Liver (tissue), 9 donors: Measurements from ENCODE around the gene POLR3GL. TPM values are rescaled to one million over a fixed set of nuclear protein-coding genes. Genes with fewer than 3 reads are reported as not detected.
A peak's percentile ranks its signal among the peaks of the same experiment; 100 is the strongest.

Experiments
- DNase-seq: peaks from one replicate; pipeline ENCODE4 v3.0.0-alpha.2; 2017; ENCODE audit warnings: low spot score
- H3K27ac ChIP-seq, 2 donors: one replicate each; pipeline ENCODE4 v1.7.0; 2013; ENCODE audit warnings: inconsistent platforms in 2 of 2, low read length in 2 of 2, control low read depth in 1 of 2, low read depth in 1 of 2, mild to moderate bottlenecking in 1 of 2
- H3K27me3 ChIP-seq, 4 donors: one replicate each; pipeline versions ENCODE4 v1.6.1 to v1.7.0; 2013; ENCODE audit warnings: low read length in 3 of 4, inconsistent platforms in 1 of 4, mild to moderate bottlenecking in 1 of 4, moderate library complexity in 1 of 4; ENCODE audit not compliant: control insufficient read depth in 4 of 4, insufficient read depth in 4 of 4
- H3K36me3 ChIP-seq, 4 donors: one replicate each; pipeline versions ENCODE4 v1.6.1 to v1.7.0; 2013; ENCODE audit warnings: low read length in 3 of 4, mild to moderate bottlenecking in 3 of 4, low read depth in 1 of 4, moderate library complexity in 1 of 4; ENCODE audit not compliant: control insufficient read depth in 4 of 4, insufficient read depth in 3 of 4
- H3K4me1 ChIP-seq, 4 donors: one replicate each; pipeline versions ENCODE4 v1.6.1 to v1.7.0; 2013; ENCODE audit warnings: low read length in 3 of 4, mild to moderate bottlenecking in 3 of 4, moderate library complexity in 1 of 4; ENCODE audit not compliant: control insufficient read depth in 4 of 4, insufficient read depth in 4 of 4
- H3K4me3 ChIP-seq, 3 donors: one replicate each; pipeline versions ENCODE4 v1.6.1 to v1.7.0; 2013; ENCODE audit warnings: low read length in 3 of 3, control low read depth in 1 of 3, low read depth in 1 of 3, mild to moderate bottlenecking in 1 of 3
- H3K9ac ChIP-seq, 2 donors: one replicate each; pipeline ENCODE4 v1.7.0; 2013; ENCODE audit warnings: low read length in 2 of 2, mild to moderate bottlenecking in 2 of 2, moderate library complexity in 2 of 2, control low read depth in 1 of 2, low read depth in 1 of 2
- H3K9me3 ChIP-seq, 4 donors: one replicate each; pipeline versions ENCODE4 v1.6.1 to v1.7.0; 2013; ENCODE audit warnings: low read length in 3 of 4; ENCODE audit not compliant: control insufficient read depth in 4 of 4
- FOXA1 ChIP-seq: IDR thresholded peaks from 2 replicates; pipeline ENCODE4 v1.6.1; 2016; ENCODE audit warnings: antibody characterized with exemption
- FOXA2 ChIP-seq: IDR thresholded peaks from 2 replicates; pipeline ENCODE4 v1.6.1; 2016; ENCODE audit warnings: antibody characterized with exemption
- GABPA ChIP-seq, 2 donors: IDR thresholded peaks in 1 of 2; conservative IDR thresholded peaks in 1 of 2; 2 replicates each; pipeline ENCODE4 v1.6.1; 2016; ENCODE audit warnings: antibody characterized with exemption in 2 of 2, mild to moderate bottlenecking in 1 of 2, moderate library complexity in 1 of 2
- HNF4A ChIP-seq, 2 donors: conservative IDR thresholded peaks; 2 replicates each; pipeline ENCODE4 v1.6.1; 2016; ENCODE audit warnings: antibody characterized with exemption in 2 of 2, mild to moderate bottlenecking in 2 of 2
- HNF4G ChIP-seq: IDR thresholded peaks from 2 replicates; pipeline ENCODE4 v1.6.1; 2016; ENCODE audit warnings: antibody characterized with exemption
- JUND ChIP-seq, 2 donors: IDR thresholded peaks; 2 replicates each; pipeline ENCODE4 v1.6.1; 2016; ENCODE audit warnings: antibody characterized with exemption in 2 of 2
- RAD21 ChIP-seq, 2 donors: IDR thresholded peaks; 2 replicates each; pipeline ENCODE4 v1.6.1; 2016; ENCODE audit warnings: antibody characterized with exemption in 2 of 2, mild to moderate bottlenecking in 2 of 2
- TAF1 ChIP-seq: conservative IDR thresholded peaks from 2 replicates; pipeline ENCODE4 v1.6.1; 2016; ENCODE audit warnings: antibody characterized with exemption, mild to moderate bottlenecking
- YY1 ChIP-seq: IDR thresholded peaks from 2 replicates; pipeline ENCODE4 v1.6.1; 2016; ENCODE audit warnings: antibody characterized with exemption, mild to moderate bottlenecking
- WGBS: extraction: QIAGEN DNeasy Blood & Tissue Kit; methylation state at CpG from one replicate; pipeline ENCODE4 v1.1.7; 2013; 5-methylcytosine and 5-hydroxymethylcytosine counted together
- polyA plus RNA-seq, 2 donors: library from polyadenylated mRNA; stranded (reverse) in 1 of 2; unstranded in 1 of 2; fragments of 200-250 nt in 1 of 2; fragments of >200 nt in 1 of 2; fragmentation: Nextera tagmentation in 1 of 2; extraction: Ambion mirVana in 1 of 2; gene quantifications; one replicate each; pipeline versions ENCODE4 v1.2.1 to v1.2.3, GENCODE V29; 2013 to 2015
- total RNA-seq, 2 donors: library from RNA; depleted of rRNA; stranded (reverse); fragments of >200 nt; gene quantifications; one replicate each; pipeline ENCODE4 v1.2.3, GENCODE V29; 2014
- TF ChIP-seq, protein P1 (sequence below): IDR thresholded peaks from 2 replicates; pipeline ENCODE4 v1.6.1; 2016; ENCODE audit warnings: antibody characterized with exemption
- TF ChIP-seq, protein P2 (sequence below): IDR thresholded peaks from 2 replicates; pipeline ENCODE4 v1.6.1; 2016; ENCODE audit warnings: antibody characterized with exemption, mild to moderate bottlenecking
- TF ChIP-seq, protein P3 (sequence below): IDR thresholded peaks from 2 replicates; pipeline ENCODE4 v1.6.1; 2016; ENCODE audit warnings: antibody characterized with exemption
- TF ChIP-seq, protein P4 (sequence below): fragments of 150-350 bp; IDR thresholded peaks from 2 replicates; pipeline ENCODE4 v1.5.1; 2017; ENCODE audit warnings: improper control_type of control experiment, low read depth, low read length; ENCODE audit not compliant: missing input control
- TF ChIP-seq, protein P5 (sequence below): IDR thresholded peaks from 2 replicates; pipeline ENCODE4 v1.6.1; 2016; ENCODE audit warnings: antibody characterized with exemption
- donor health status: healthy.
- donor health status: healthy.
- donor health status: healthy.
- donor health status: healthy.
- donor health status: healthy.

Gene POLR3GL
- total and polyA plus RNA-seq, 4 donors, result 11.9 to 23.4 (median 16.2) TPM

DNA sequence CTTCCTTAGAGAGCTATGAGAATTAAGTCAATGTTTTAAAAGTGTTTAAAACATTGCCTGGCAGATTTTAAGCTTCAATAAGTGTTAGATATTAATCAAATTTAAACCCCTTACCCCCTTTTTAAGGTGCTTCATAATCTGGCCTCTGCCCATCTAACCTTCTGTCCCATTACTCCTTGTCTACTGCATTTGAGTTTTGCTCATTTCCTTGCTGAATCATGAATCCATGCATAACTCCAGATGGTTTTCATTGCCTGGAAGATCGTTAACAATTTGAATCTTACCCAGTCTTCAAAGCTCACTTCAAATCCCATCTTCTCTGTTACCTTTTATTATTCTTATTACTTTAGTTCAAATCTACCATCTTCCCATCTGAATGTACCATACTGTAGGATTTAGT, 52.4 kb downstream of the POLR3GL start:
- WGBS, result 81% methylated on average over 1 of the region's 1 CpG
- peaks cover 2 to 20% (median 10%) of the 10 kb centered on the region in 4 donors for H3K36me3 ChIP-seq
- H3K4me3 ChIP-seq, result no peak overlapping the region
- TF ChIP-seq HNF4A (conservative IDR thresholded peaks at IDR 0.05), result no peak
- TF ChIP-seq, protein P1, sequence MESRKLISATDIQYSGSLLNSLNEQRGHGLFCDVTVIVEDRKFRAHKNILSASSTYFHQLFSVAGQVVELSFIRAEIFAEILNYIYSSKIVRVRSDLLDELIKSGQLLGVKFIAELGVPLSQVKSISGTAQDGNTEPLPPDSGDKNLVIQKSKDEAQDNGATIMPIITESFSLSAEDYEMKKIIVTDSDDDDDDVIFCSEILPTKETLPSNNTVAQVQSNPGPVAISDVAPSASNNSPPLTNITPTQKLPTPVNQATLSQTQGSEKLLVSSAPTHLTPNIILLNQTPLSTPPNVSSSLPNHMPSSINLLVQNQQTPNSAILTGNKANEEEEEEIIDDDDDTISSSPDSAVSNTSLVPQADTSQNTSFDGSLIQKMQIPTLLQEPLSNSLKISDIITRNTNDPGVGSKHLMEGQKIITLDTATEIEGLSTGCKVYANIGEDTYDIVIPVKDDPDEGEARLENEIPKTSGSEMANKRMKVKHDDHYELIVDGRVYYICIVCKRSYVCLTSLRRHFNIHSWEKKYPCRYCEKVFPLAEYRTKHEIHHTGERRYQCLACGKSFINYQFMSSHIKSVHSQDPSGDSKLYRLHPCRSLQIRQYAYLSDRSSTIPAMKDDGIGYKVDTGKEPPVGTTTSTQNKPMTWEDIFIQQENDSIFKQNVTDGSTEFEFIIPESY, result no peak
- no peak for TF ChIP-seq GABPA (IDR thresholded peaks at IDR 0.05 in 1 of 2, conservative IDR thresholded peaks at IDR 0.05 in 1 of 2)
- no peak for TF ChIP-seq YY1
- no peak for TF ChIP-seq RAD21 (IDR thresholded peaks at IDR 0.05)
- TF ChIP-seq, protein P2, sequence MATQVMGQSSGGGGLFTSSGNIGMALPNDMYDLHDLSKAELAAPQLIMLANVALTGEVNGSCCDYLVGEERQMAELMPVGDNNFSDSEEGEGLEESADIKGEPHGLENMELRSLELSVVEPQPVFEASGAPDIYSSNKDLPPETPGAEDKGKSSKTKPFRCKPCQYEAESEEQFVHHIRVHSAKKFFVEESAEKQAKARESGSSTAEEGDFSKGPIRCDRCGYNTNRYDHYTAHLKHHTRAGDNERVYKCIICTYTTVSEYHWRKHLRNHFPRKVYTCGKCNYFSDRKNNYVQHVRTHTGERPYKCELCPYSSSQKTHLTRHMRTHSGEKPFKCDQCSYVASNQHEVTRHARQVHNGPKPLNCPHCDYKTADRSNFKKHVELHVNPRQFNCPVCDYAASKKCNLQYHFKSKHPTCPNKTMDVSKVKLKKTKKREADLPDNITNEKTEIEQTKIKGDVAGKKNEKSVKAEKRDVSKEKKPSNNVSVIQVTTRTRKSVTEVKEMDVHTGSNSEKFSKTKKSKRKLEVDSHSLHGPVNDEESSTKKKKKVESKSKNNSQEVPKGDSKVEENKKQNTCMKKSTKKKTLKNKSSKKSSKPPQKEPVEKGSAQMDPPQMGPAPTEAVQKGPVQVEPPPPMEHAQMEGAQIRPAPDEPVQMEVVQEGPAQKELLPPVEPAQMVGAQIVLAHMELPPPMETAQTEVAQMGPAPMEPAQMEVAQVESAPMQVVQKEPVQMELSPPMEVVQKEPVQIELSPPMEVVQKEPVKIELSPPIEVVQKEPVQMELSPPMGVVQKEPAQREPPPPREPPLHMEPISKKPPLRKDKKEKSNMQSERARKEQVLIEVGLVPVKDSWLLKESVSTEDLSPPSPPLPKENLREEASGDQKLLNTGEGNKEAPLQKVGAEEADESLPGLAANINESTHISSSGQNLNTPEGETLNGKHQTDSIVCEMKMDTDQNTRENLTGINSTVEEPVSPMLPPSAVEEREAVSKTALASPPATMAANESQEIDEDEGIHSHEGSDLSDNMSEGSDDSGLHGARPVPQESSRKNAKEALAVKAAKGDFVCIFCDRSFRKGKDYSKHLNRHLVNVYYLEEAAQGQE, result no peak
- TF ChIP-seq HNF4G, result no peak
- no peak for TF ChIP-seq TAF1
- TF ChIP-seq, protein P3, sequence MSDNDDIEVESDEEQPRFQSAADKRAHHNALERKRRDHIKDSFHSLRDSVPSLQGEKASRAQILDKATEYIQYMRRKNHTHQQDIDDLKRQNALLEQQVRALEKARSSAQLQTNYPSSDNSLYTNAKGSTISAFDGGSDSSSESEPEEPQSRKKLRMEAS, result no peak
- no peak for TF ChIP-seq FOXA2
- TF ChIP-seq, protein P4, sequence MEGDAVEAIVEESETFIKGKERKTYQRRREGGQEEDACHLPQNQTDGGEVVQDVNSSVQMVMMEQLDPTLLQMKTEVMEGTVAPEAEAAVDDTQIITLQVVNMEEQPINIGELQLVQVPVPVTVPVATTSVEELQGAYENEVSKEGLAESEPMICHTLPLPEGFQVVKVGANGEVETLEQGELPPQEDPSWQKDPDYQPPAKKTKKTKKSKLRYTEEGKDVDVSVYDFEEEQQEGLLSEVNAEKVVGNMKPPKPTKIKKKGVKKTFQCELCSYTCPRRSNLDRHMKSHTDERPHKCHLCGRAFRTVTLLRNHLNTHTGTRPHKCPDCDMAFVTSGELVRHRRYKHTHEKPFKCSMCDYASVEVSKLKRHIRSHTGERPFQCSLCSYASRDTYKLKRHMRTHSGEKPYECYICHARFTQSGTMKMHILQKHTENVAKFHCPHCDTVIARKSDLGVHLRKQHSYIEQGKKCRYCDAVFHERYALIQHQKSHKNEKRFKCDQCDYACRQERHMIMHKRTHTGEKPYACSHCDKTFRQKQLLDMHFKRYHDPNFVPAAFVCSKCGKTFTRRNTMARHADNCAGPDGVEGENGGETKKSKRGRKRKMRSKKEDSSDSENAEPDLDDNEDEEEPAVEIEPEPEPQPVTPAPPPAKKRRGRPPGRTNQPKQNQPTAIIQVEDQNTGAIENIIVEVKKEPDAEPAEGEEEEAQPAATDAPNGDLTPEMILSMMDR, result no peak
- no peak for TF ChIP-seq JUND (IDR thresholded peaks at IDR 0.05)
- TF ChIP-seq FOXA1, result no peak
- no peak for DNase-seq
- peaks cover 2 to 19% (median 10%) of the 10 kb centered on the region in 4 donors for H3K4me1 ChIP-seq
- H3K9me3 ChIP-seq, result no peaks in the 10 kb centered on the region
- no peaks in the 10 kb centered on the region for H3K27me3 ChIP-seq
- H3K27ac ChIP-seq, result no peak overlapping the region
- no peak overlapping the region for H3K9ac ChIP-seq

DNA sequence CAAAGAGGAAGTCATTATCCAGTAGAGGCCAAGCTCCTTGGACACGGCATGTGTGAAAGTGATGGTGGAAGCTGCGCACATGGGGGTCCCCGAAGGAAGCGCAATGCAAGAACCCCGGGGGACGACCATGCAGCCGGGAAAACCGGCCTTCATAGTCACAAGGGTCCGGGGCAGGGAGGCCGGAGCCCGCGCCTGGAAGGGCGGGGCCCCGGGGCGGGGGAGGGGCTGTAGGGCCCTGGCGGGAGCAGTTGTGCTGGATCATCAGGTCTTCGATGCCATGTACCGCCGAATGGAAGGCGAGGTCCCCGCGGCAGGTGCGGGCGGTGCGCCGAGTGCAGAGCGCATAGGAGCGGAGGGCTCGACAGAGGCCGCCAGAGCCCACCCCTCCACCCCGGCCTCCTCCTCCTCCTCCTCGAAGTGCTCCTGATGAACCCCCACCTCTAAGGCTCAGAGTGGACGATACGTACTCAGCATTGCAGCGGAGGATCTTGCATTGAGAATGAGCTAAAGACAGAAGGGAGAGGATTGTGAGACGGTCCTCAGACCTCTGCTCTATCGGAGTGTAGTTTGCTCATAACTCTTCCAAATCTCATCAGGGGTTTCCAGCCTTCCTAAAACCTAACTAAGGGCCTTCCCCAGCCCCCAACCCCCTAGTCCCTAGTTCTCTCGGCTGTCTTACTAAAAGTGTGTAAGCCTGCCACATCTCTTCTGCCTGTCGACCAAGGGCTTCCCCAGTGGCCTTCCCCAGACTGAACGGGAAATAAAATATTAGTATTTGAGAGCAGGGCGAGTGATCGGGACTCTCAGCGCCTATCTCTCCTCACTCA, 55.0 kb downstream of the POLR3GL start:
- Histone ChIP-seq H3K36me3 (peaks cover 2 to 20% (median 10%) of the 10 kb centered on the region in 4 donors), H3K9me3 (no peaks in the 10 kb centered on the region), H3K27ac (peak overlapping the region; percentile 96 to 97), H3K27me3 (no peaks in the 10 kb centered on the region), H3K4me3 (peak overlapping the region; percentile 59 to 68 (median 63)), H3K9ac (peak overlapping the region; percentile 60 to 82), H3K4me1 (peaks cover 2 to 20% (median 10%) of the 10 kb centered on the region in 4 donors)
- DNase-seq, result peak; percentile 55
- 10% methylated on average over 43 of the region's 43 CpGs for WGBS
- TF ChIP-seq YY1 (peak; percentile 20), RAD21 (IDR thresholded peaks at IDR 0.05) (peak in 1 of 2 donors; percentile 4)
- TF ChIP-seq, protein P5, sequence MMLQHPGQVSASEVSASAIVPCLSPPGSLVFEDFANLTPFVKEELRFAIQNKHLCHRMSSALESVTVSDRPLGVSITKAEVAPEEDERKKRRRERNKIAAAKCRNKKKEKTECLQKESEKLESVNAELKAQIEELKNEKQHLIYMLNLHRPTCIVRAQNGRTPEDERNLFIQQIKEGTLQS, result no peak
